ENCODE results near the gene WDR6. TPM values are rescaled to one million over a fixed set of nuclear protein-coding genes. Genes with fewer than 3 reads are reported as not detected.

The WDR6 gene
- total and polyA plus RNA-seq, 4 donors: 29.4 to 50.9 (median 47.0) TPM

DNA sequence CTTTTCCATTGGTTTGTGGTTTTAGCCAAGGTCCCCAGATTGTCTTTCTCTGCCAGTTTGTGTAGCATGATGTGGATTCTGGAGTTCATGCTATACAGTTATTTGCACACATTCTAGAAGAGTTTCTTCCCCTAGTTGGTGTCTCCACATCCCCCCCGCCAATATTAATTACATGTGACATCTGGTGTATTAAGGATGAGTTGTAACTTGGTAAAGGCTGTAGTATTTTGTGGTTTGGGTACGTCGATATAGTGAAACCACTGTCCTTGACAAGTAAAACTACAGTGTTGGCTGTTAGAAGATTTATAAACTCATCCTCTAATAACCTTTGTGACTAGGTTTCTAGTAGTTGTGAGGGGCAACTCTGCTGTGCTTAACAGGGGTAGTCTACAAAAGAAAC lies 40.8 kb upstream of the WDR6 start (continued):
- TF ChIP-seq CTCF (IDR thresholded peaks at IDR 0.05; ENCODE audit: low read depth, low read length, missing input control): no peak
- no peak for TF ChIP-seq HNF4G (IDR thresholded peaks at IDR 0.05)
- TF ChIP-seq NR2F2 (IDR thresholded peaks at IDR 0.05): no peak
- TF ChIP-seq EGR1 (IDR thresholded peaks at IDR 0.05; ENCODE audit: low read depth in 2 of 2): no peak
- no peak for TF ChIP-seq FOXA2 (IDR thresholded peaks at IDR 0.05)
- TF ChIP-seq RAD21 (IDR thresholded peaks at IDR 0.05): no peak
- TF ChIP-seq FOXA1 (IDR thresholded peaks at IDR 0.05): no peak
- TF ChIP-seq GABPA (IDR thresholded peaks at IDR 0.05 in 1 of 2, conservative IDR thresholded peaks at IDR 0.05 in 1 of 2): no peak

DNA sequence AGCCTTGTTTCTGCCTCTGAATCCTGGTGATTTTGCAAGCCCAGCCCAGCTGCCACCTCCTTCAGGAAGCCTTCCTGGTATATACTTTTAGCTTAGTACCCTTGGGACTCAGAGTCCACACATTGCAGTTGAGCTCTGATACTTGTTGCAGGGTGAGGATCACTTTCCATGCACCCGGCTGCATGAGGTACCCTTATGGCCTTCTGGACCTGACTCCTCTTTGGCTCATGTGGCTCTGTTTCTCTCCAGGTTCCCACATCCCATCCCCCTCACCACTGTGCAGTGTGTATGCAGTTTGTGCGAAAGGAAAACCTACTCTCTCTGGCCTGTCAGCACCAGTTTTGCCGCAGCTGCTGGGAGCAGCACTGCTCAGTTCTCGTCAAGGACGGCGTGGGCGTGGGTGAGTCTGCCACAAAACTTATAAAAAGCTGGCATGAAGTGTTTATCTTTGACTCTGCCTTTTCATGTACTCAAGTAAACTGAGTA lies 40.3 kb upstream of the WDR6 start:
- DNase-seq (ENCODE audit: low spot score): no peak
- H3K36me3 ChIP-seq (ENCODE audit: control insufficient read depth in 4 of 4, insufficient read depth in 3 of 4, low read depth in 1 of 4, low read length in 3 of 4): peaks cover 23 to 62% (median 49%) of the 10 kb centered on the region in 4 donors
- TF ChIP-seq SP1 (IDR thresholded peaks at IDR 0.05) (no peak), REST (IDR thresholded peaks at IDR 0.05) (no peak)
- TF ChIP-seq, protein P1, sequence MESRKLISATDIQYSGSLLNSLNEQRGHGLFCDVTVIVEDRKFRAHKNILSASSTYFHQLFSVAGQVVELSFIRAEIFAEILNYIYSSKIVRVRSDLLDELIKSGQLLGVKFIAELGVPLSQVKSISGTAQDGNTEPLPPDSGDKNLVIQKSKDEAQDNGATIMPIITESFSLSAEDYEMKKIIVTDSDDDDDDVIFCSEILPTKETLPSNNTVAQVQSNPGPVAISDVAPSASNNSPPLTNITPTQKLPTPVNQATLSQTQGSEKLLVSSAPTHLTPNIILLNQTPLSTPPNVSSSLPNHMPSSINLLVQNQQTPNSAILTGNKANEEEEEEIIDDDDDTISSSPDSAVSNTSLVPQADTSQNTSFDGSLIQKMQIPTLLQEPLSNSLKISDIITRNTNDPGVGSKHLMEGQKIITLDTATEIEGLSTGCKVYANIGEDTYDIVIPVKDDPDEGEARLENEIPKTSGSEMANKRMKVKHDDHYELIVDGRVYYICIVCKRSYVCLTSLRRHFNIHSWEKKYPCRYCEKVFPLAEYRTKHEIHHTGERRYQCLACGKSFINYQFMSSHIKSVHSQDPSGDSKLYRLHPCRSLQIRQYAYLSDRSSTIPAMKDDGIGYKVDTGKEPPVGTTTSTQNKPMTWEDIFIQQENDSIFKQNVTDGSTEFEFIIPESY (IDR thresholded peaks at IDR 0.05): no peak

DNA sequence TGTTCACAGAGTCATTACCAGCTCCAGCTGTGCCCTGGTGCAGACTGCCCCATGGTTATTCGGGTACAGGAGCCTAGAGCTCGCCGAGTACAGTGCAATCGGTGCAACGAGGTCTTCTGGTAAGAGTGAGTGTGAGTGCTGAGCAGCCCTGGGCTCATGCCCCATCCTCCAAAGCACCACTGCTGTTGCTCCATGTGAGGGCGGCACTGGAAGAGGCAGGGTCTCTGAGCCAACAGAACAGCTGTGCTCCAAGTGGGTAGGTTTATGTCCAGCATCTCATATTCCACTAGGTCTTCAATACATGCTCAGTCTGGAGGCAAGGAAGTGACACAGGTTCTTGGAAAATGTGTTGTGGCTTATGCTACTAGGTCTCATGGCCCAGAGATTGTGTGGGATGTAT lies 36.6 kb upstream of the WDR6 start:
- Histone ChIP-seq H3K4me3 (ENCODE audit: low read depth in 1 of 3, low read length in 3 of 3) (no peak overlapping the region), H3K4me1 (ENCODE audit: control insufficient read depth in 4 of 4, insufficient read depth in 4 of 4, low read length in 3 of 4) (no peaks in the 10 kb centered on the region), H3K36me3 (ENCODE audit: control insufficient read depth in 4 of 4, insufficient read depth in 3 of 4, low read depth in 1 of 4, low read length in 3 of 4) (peaks cover 35 to 84% (median 68%) of the 10 kb centered on the region in 4 donors), H3K9ac (ENCODE audit: low read depth in 1 of 2, low read length in 2 of 2) (no peak overlapping the region), H3K9me3 (ENCODE audit: control insufficient read depth in 4 of 4, low read length in 3 of 4) (no peaks in the 10 kb centered on the region), H3K27me3 (ENCODE audit: control insufficient read depth in 4 of 4, insufficient read depth in 4 of 4, low read length in 3 of 4) (no peaks in the 10 kb centered on the region), H3K27ac (ENCODE audit: low read depth in 1 of 2, low read length in 2 of 2) (no peak overlapping the region)
- DNase-seq (ENCODE audit: low spot score): no peak
- 97% methylated on average over 6 of the region's 6 CpGs for WGBS
- TF ChIP-seq, protein P2, sequence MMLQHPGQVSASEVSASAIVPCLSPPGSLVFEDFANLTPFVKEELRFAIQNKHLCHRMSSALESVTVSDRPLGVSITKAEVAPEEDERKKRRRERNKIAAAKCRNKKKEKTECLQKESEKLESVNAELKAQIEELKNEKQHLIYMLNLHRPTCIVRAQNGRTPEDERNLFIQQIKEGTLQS (IDR thresholded peaks at IDR 0.05): no peak
- TF ChIP-seq HNF4A (conservative IDR thresholded peaks at IDR 0.05) (no peak), CTCF (IDR thresholded peaks at IDR 0.05; ENCODE audit: low read depth, low read length, missing input control) (no peak), FOXA1 (IDR thresholded peaks at IDR 0.05) (no peak), FOXA2 (IDR thresholded peaks at IDR 0.05) (no peak), YY1 (IDR thresholded peaks at IDR 0.05) (no peak), JUND (IDR thresholded peaks at IDR 0.05) (no peak), EGR1 (IDR thresholded peaks at IDR 0.05; ENCODE audit: low read depth in 2 of 2) (no peak), GABPA (IDR thresholded peaks at IDR 0.05 in 1 of 2, conservative IDR thresholded peaks at IDR 0.05 in 1 of 2) (no peak), REST (IDR thresholded peaks at IDR 0.05) (no peak), RXRA (IDR thresholded peaks at IDR 0.05) (no peak)

More for the DNA sequence above, 40.3 kb upstream of the WDR6 start:
- Histone ChIP-seq H3K9me3 (ENCODE audit: control insufficient read depth in 4 of 4, low read length in 3 of 4) (no peaks in the 10 kb centered on the region), H3K9ac (ENCODE audit: low read depth in 1 of 2, low read length in 2 of 2) (no peak overlapping the region), H3K27me3 (ENCODE audit: control insufficient read depth in 4 of 4, insufficient read depth in 4 of 4, low read length in 3 of 4) (no peaks in the 10 kb centered on the region), H3K4me1 (ENCODE audit: control insufficient read depth in 4 of 4, insufficient read depth in 4 of 4, low read length in 3 of 4) (no peaks in the 10 kb centered on the region), H3K27ac (ENCODE audit: low read depth in 1 of 2, low read length in 2 of 2) (no peak overlapping the region), H3K4me3 (ENCODE audit: low read depth in 1 of 3, low read length in 3 of 3) (no peak overlapping the region)
- WGBS: 87% methylated on average over 7 of the region's 7 CpGs

Measured in liver (tissue), 9 donors.